ENCODE data around the gene PHF12. TPM values are rescaled to one million over a fixed set of nuclear protein-coding genes. Genes with fewer than 3 reads are reported as not detected.

The PHF12 gene
- total RNA-seq, 1 experiment from 2014 or later = 36.0 TPM

DNA sequence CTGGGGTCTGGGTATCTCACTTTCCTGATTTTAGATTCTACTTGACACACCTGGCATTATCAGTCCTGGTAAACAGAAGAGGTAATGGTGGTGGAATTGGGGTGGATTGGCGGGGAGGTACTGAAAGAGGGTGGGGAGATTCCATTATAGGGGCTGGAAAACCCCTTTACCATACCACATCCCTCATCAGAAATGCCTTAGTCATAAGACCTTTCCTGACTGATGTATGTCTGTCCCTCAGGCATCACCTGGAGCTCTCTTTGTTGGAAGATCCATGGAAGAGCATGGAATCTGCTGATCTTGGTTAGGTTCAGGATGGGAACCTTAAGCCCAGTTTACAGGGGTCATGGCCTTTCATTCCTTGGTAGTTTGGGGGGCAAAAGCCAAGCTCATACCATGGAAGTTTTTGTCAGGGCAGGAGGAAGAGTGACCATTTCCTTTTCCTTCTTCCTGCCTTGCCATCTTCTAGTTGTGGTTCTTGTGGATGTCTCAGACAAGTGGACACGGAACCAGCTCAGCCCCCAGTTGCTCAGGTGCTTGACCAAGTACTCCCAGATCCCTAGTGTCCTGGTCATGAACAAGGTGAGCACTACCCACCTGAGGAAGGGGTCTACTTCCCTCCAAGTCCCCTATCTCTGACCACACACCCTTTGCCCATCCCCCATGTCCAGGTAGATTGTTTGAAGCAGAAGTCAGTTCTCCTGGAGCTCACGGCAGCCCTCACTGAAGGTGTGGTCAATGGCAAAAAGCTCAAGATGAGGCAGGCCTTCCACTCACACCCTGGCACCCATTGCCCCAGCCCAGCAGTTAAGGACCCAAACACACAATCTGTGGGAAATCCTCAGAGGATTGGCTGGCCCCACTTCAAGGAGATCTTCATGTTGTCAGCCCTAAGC, 93.2 kb downstream of the PHF12 start:
- Histone ChIP-seq H3K4me3 (no peak overlapping the region), H2AFZ (no peak overlapping the region), H3K27ac (no peak overlapping the region), H3K79me2 (ENCODE audit: low read depth) (peaks cover 15% of the 10 kb centered on the region), H3K36me3 (ENCODE audit: low read depth) (no peaks in the 10 kb centered on the region), H3K4me1 (replicated peaks; ENCODE audit: insufficient read depth) (peaks cover 5% of the 10 kb centered on the region; the same call in 1 of the 2 replicates), H3K9me2 (ENCODE audit: insufficient read depth) (no peaks in the 10 kb centered on the region), H3K27me3 (ENCODE audit: insufficient read depth, low read depth) (no peaks in the 10 kb centered on the region), H3K4me2 (no peak overlapping the region), H3F3A (ENCODE audit: insufficient read depth, low read depth) (peaks cover 3% of the 10 kb centered on the region; the same call in 1 of the 2 replicates), H4K20me1 (ENCODE audit: insufficient read depth) (no peaks in the 10 kb centered on the region), H3K9me3 (ENCODE audit: insufficient read depth, low read depth) (no peaks in the 10 kb centered on the region)
- CTCF ChIA-PET = no interaction called here
- DNase-seq = no peak
- POLR2A ChIA-PET (ENCODE audit: unreplicated experiment) = no interaction called here
- intact Hi-C loops (cut with micrococcal nuclease; ENCODE audit: unreplicated experiment) = no loop called here
- no TSS peak for BruUV-seq (replicated peaks)
- TF ChIP-seq EZH2 (IDR thresholded peaks at IDR 0.05; ENCODE audit: low read depth) = no peak
- TF ChIP-seq CTCF (conservative IDR thresholded peaks at IDR 0.05) = no peak

- no peaks in the 10 kb centered on the region; the same call in 1 of the 2 replicates for H3F3A ChIP-seq (ENCODE audit: insufficient read depth, low read depth)
- H3K4me2 ChIP-seq = peak overlapping the region; percentile 89
- no TSS peak for BruUV-seq (replicated peaks)
- peaks cover 5% of the 10 kb centered on the region; the same call in 1 of the 2 replicates for H3K4me1 ChIP-seq (replicated peaks; ENCODE audit: insufficient read depth)
- DNase-seq = no peak
- H3K27ac ChIP-seq = no peak overlapping the region
- peak overlapping the region; percentile 65; the same call in 1 of the 2 replicates for H3K4me3 ChIP-seq
- POLR2A ChIA-PET (ENCODE audit: unreplicated experiment) = interaction anchor here (0.6 to 0.7 kb wide), 3 partner anchors 42 to 139 kb away, joined by 6 to 12 read pairs (median 9); no protein-coding TSS in a partner anchor
- no peaks in the 10 kb centered on the region for H4K20me1 ChIP-seq (ENCODE audit: insufficient read depth)
- H3K9me3 ChIP-seq (ENCODE audit: insufficient read depth, low read depth) = no peaks in the 10 kb centered on the region
- H3K36me3 ChIP-seq (ENCODE audit: low read depth) = no peaks in the 10 kb centered on the region
- CTCF ChIA-PET = interaction anchor here (0.6 to 0.8 kb wide), 4 partner anchors 26 to 129 kb away, joined by 3 to 4 read pairs (median 3); no protein-coding TSS in a partner anchor
- H3K9me2 ChIP-seq (ENCODE audit: insufficient read depth) = no peaks in the 10 kb centered on the region
- no peaks in the 10 kb centered on the region for H3K27me3 ChIP-seq (ENCODE audit: insufficient read depth, low read depth)
- H2AFZ ChIP-seq = no peak overlapping the region
- H3K79me2 ChIP-seq (ENCODE audit: low read depth) = peaks cover 15% of the 10 kb centered on the region
- intact Hi-C loops (cut with micrococcal nuclease; ENCODE audit: unreplicated experiment) = no loop called here
- TF ChIP-seq EZH2 (IDR thresholded peaks at IDR 0.05; ENCODE audit: low read depth) = no peak
- TF ChIP-seq CTCF (conservative IDR thresholded peaks at IDR 0.05) = no peak
Measured at GRCh38 chr17:28856028-28856574, 95.2 kb downstream of the PHF12 start.

- BruUV-seq (replicated peaks) = TSS peak; percentile 73
- POLR2A ChIA-PET (ENCODE audit: unreplicated experiment) = interaction anchor here (0.6 kb wide), 2 partner anchors 108 to 129 kb away, joined by 3 to 9 read pairs; no protein-coding TSS in a partner anchor
- H2AFZ ChIP-seq = peak overlapping the region; percentile 97
Measured at GRCh38 chr17:28855336-28855679, 96.0 kb downstream of the PHF12 start.

More at GRCh38 chr17:28855336-28855679, 96.0 kb downstream of the PHF12 start:
- intact Hi-C loops (cut with micrococcal nuclease; ENCODE audit: unreplicated experiment) = no loop called here
- H3K4me3 ChIP-seq = peak overlapping the region; percentile 65
- peaks cover 5% of the 10 kb centered on the region; the same call in 1 of the 2 replicates for H3K4me1 ChIP-seq (replicated peaks; ENCODE audit: insufficient read depth)
- no peaks in the 10 kb centered on the region for H3K9me2 ChIP-seq (ENCODE audit: insufficient read depth)
- CTCF ChIA-PET = interaction anchor here (0.6 to 0.8 kb wide), 2 partner anchors 90 to 92 kb away, joined by 3 to 4 read pairs; no protein-coding TSS in a partner anchor
- TF ChIP-seq EZH2 (IDR thresholded peaks at IDR 0.05; ENCODE audit: low read depth) = no peak
- TF ChIP-seq CTCF (conservative IDR thresholded peaks at IDR 0.05) = no peak
- H3K27ac ChIP-seq = no peak overlapping the region
- H3K79me2 ChIP-seq (ENCODE audit: low read depth) = peaks cover 15% of the 10 kb centered on the region
- peak overlapping the region; percentile 89 for H3K4me2 ChIP-seq
- H3K27me3 ChIP-seq (ENCODE audit: insufficient read depth, low read depth) = no peaks in the 10 kb centered on the region
- no peaks in the 10 kb centered on the region for H3K36me3 ChIP-seq (ENCODE audit: low read depth)
- H3F3A ChIP-seq (ENCODE audit: insufficient read depth, low read depth) = no peaks in the 10 kb centered on the region; the same call in 1 of the 2 replicates
- H3K9me3 ChIP-seq (ENCODE audit: insufficient read depth, low read depth) = no peaks in the 10 kb centered on the region
- no peaks in the 10 kb centered on the region for H4K20me1 ChIP-seq (ENCODE audit: insufficient read depth)
- no peak for DNase-seq

Small RNAs within 50 kb of the gene (microRNA-seq; reads per million reads assigned to microRNA genes)
- not detected for gene MIR451B (ENCODE audit: borderline number of aligned reads, borderline replicate concordance)

Other genes with a start within 250 kb of the PHF12 start
- gene PROCA1, start 239.6 kb downstream of the PHF12 start, total RNA-seq (2021) = 14.2 and 15.8 TPM in 2 replicates
- 161 and 174 TPM in 2 replicates for gene RAB34, start 233.7 kb downstream of the PHF12 start, total RNA-seq (2021)
- 1,474 and 1,510 TPM in 2 replicates for gene RPL23A, start 231.5 kb downstream of the PHF12 start, total RNA-seq (2021)
- 14.7 and 19.4 TPM in 2 replicates for gene TLCD1, start 225.3 kb downstream of the PHF12 start, total RNA-seq (2021)
- 11.5 and 12.1 TPM in 2 replicates for gene NEK8, start 222.7 kb downstream of the PHF12 start, total RNA-seq (2021)
- gene TRAF4, start 207.5 kb downstream of the PHF12 start, total RNA-seq (2021) = 159 and 169 TPM in 2 replicates
- gene FAM222B, start 108.7 kb downstream of the PHF12 start, total RNA-seq (2021) = 14.2 and 26.4 TPM in 2 replicates
- 47.1 and 56.6 TPM in 2 replicates for gene ERAL1, start 96.5 kb downstream of the PHF12 start, total RNA-seq (2021)
- gene FLOT2, start 53.8 kb downstream of the PHF12 start, total RNA-seq (2021) = 118 and 128 TPM in 2 replicates
- 15.8 and 17.5 TPM in 2 replicates for gene DHRS13, start 48.4 kb downstream of the PHF12 start, total RNA-seq (2021)
- not detected in 2 replicates for gene SEZ6, start 54.5 kb upstream of the PHF12 start, total RNA-seq (2021)
- gene PIPOX, start 91.6 kb upstream of the PHF12 start, total RNA-seq (2021) = 2.8 TPM in 2 replicates
- gene MYO18A, start 228.9 kb upstream of the PHF12 start, total RNA-seq (2021) = 150 and 158 TPM in 2 replicates